GM12891 (cell line): ENCODE measurements around the gene KIAA1614.

Experiments used
- PAX5 ChIP-seq: IDR thresholded peaks from 2 replicates; pipeline ENCODE4 v1.6.1; 2011; ENCODE audit warnings: low read length, moderate library complexity, mild to moderate bottlenecking; ENCODE audit not compliant: insufficient read depth, severe bottlenecking
- POLR2A ChIP-seq: IDR thresholded peaks from 2 replicates; pipeline ENCODE4 v1.6.1; 2011; ENCODE audit warnings: low read depth, low read length, control low read depth
- POLR2AphosphoS5 ChIP-seq: IDR thresholded peaks from 2 replicates; pipeline ENCODE4 v1.6.1; 2011; ENCODE audit warnings: low read depth, low read length, control low read depth
- SPI1 ChIP-seq: IDR thresholded peaks from 2 replicates; pipeline ENCODE4 v1.6.1; 2011; ENCODE audit warnings: low read depth, low read length, control low read depth
- TAF1 ChIP-seq: IDR thresholded peaks from 2 replicates; pipeline ENCODE4 v1.6.1; 2011; ENCODE audit warnings: low read depth, low read length, control low read depth

GRCh38 chr1:180934563-180934962 lies 21.9 kb downstream of the KIAA1614 start:
- no peak for TF ChIP-seq POLR2A
- no peak for TF ChIP-seq POLR2AphosphoS5
- no peak for TF ChIP-seq TAF1
- peak; percentile 83 for TF ChIP-seq SPI1
- TF ChIP-seq PAX5 = no peak
